NCI-H1930 (cell line): Measurements from ENCODE around the gene SEMA3F.
A peak's percentile ranks its signal among the peaks of the same experiment; 100 is the strongest.

Source experiments
- DNase-seq, 2 experiments: peaks; one replicate each; lab custom pipeline; 2025; lab: John Stamatoyannopoulos, UW

The SEMA3F gene

DNA sequence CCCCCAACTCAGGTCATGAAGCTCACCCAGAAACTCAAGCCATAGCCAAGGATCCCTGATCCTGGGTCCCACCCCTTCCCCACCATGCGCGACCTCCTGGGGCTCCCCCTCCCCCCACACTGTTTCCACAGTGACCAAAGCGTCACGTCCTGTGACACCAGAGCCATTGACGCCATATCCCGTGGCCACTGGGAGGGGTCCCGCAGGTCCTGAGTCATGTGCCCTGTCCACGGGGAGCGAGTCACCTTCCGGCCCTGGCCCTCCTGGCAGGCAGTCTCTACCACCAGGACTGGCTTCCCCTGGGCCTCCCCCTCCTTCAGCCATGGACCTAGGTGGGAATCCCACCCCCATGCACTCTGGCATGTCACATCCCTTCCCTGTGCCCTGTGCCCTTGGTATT is 15.6 kb downstream of the SEMA3F start:
- DNase-seq = no peak

DNA sequence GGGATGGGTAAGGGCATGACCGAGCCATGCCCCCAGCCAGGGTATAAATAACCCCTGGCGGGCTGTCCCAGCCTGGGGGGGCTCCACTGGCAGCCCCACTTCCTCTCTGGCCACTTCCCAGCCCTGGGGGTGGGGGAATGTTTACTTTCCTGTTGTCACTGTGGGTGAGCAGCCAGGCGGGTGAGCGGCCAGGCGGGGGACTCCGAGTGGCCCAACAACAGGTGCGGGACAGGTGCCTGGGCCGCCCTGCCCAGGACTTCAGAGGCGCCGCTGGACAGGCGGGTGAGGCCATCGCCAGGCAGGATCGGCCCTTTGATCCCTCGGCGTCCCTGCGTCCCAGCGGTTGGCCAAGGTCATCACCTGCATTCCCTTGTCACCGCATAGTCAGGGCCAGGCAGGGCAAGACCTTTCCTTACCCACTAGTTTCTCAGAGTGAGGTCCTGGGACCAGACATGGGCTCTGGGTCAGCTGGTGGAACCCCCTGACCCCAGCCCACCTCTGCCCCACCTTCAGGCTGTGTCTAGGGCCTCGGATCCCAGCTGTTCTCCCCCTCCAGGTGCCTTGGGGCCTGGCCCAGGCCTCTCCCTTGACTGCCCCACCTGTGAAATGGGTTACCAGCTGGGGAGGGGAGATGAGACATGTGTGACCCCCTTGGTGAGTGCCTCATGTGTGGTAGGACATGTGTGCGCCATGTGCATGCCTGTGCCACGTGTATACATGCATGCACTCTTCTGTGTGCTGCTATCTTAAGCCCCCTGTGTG is 16.6 kb downstream of the SEMA3F start:
- DNase-seq = no peak

DNA sequence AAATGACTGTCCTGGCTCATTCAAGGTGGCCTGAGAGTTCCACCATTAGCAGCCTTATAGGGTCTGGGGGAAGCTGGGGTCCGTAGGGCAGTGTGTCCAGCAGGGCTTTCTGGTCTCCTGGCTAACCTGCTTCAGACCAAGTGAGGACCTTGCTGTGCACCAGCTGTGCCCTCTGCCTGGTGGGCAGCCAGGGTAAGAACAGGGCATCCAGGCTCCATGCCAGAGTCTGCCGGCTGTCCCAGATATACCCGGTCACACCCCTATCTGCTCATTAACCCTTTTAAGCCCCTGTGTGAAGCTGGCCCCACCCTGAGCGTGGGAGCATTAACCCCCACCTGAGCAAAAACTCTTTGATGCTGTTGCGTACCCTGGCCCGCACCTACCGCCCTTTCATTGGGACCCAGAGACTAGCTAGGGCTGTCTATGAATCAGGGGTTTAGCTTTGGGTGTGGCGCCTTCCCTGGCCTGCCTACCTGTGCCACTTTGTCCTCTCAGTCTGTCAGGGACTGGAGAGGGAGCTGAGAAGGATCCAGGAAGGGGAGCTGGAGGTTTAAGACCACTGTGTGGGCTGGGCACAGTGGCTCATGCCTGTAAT is 17.6 kb downstream of the SEMA3F start:
- no peak for DNase-seq

DNA sequence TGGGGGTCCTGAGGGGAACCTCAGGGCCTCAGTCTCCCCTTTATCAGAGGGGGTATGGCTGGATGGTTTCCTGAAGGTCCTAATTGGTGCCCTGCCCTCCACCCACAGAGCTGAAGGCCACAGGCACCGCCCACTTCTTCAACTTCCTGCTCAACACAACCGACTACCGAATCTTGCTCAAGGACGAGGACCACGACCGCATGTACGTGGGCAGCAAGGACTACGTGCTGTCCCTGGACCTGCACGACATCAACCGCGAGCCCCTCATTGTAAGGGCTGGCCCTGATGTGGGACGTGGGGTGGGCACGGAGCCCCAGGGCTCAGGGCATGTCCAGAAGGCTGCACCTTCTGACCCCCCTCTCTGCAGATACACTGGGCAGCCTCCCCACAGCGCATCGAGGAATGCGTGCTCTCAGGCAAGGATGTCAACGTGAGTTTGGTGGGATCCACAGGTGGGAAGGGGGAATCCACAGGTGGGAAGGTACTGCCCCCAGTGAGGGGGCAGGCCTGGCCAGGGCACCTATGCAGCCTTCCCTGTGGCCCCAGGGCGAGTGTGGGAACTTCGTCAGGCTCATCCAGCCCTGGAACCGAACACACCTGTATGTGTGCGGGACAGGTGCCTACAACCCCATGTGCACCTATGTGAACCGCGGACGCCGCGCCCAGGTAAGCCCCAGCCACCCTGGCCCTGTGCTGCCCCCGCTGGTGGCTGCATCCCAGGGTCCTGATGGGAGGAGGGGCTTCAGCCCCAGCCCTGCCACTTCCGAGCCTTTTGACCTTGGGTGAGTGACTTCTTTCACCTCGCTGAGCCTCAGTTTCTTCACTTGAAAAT is 18.8 kb downstream of the SEMA3F start:
- DNase-seq = no peak

DNA sequence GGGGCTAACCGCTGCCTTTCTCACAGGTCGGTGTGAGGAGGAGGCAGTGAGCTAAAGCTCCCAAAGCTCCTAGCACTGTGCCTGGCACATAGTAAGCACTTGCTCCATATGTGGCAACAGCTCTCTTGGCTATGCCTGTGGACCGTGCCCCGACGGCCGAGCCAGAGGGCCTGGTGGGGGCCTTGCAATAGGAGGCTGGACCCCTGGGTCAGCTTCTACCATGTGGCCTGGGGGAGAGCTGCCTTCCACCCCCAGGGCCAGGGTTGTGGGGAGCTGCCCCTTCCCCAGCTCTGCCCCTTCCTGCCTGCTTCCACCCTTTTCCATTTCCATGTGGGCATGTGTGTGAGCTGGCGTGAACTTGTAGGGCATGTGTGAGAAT is 19.4 kb downstream of the SEMA3F start:
- no peak for DNase-seq

- no peak for DNase-seq
These were observed 19.9 kb downstream of the SEMA3F start for GRCh38 chr3:50174947-50175524.

GRCh38 chr3:50177346-50177745 is 22.2 kb downstream of the SEMA3F start:
- no peak for DNase-seq

- no peak for DNase-seq
These were observed 24.6 kb downstream of the SEMA3F start for GRCh38 chr3:50179710-50180109.

- DNase-seq = no peak
These were observed 26.9 kb downstream of the SEMA3F start for GRCh38 chr3:50181985-50182384.

DNA sequence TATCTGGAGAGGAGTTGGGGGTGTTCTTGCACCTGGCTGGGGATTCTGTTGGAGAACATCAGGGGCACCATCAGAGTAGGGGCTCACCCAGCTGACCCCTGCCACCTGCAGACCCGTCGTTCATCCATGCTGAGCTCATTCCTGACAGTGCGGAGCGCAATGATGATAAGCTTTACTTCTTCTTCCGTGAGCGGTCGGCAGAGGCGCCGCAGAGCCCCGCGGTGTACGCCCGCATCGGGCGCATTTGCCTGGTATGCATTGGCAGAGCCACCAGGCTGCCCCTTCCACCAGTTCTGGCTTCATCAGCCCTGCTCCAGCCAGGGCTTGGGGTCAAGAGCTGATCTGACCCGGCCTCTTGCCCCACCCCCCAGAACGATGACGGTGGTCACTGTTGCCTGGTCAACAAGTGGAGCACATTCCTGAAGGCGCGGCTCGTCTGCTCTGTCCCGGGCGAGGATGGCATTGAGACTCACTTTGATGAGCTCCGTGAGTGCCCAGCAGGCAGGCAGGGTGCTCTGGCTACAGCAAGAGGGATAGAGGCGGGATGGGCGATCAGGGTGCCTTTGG is 27.5 kb downstream of the SEMA3F start:
- DNase-seq = no peak

DNA sequence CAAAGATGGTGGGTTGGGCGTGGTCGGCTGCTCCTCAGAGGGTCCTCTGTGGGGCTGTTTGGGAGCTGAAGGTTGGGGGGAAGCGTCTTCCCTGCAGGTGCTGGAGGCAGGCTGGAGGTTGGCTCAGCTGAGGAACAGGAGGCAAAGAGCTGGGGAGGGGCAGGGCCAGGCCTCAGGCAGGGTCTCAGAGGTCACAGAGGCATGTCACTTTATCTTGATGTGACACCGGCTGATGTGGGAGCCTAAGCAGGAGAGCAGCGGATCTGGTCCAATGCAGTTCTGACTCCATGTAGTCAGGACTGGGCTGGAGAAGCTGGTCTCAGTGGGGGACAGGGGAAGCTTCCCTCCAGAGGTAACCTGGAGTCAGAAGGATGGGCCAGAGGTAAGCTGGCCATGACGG is 28.6 kb downstream of the SEMA3F start:
- no peak for DNase-seq

- no peak for DNase-seq
These were observed 29.3 kb downstream of the SEMA3F start for GRCh38 chr3:50184242-50184978.

GRCh38 chr3:50185230-50185629 is 30.1 kb downstream of the SEMA3F start:
- DNase-seq = no peak

- DNase-seq = no peak
These were observed 31.0 kb downstream of the SEMA3F start for GRCh38 chr3:50186096-50186495.

DNA sequence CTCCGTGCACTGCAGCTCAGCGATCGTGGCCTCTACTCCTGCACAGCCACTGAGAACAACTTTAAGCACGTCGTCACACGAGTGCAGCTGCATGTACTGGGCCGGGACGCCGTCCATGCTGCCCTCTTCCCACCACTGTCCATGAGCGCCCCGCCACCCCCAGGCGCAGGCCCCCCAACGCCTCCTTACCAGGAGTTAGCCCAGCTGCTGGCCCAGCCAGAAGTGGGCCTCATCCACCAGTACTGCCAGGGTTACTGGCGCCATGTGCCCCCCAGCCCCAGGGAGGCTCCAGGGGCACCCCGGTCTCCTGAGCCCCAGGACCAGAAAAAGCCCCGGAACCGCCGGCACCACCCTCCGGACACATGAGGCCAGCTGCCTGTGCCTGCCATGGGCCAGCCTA is 32.6 kb downstream of the SEMA3F start:
- DNase-seq = no peak

DNA sequence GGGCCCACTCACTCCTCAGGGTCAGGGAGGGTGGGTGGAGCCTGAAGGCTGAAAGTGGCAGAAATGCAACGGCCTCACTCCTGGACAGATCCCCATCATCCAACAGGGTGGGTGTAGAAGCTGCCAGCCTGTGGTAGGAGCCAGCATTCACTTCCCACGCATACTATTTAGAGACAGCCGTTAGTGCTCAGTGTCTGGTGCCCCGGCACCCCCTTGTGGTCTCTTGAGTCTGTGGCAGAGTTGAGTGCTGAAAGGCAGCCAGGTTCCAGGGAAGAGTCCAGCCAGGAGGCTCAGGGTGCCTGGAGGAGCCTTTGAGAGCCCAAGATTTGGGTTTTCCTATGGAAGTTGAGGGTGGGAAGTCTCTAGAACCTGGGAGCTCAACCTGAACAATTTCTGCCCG is 34.1 kb downstream of the SEMA3F start:
- peak in 1 of 2 experiments; percentile 31 for DNase-seq

- no peak for DNase-seq
These were observed 34.9 kb downstream of the SEMA3F start for GRCh38 chr3:50189989-50190388.

GRCh38 chr3:50190936-50191660 is 36.0 kb downstream of the SEMA3F start, which contains the start of gene GNAT1:
GNAT1 (plus strand) TSS chr3:50191610; CDS start chr3:50191726, 116 bp downstream.
- no peak for DNase-seq

- DNase-seq = no peak
These were observed 37.0 kb downstream of the SEMA3F start for GRCh38 chr3:50192124-50192523.

- DNase-seq = peak; percentile 31 to 62
These were observed 37.6 kb downstream of the SEMA3F start for GRCh38 chr3:50192689-50193141.

DNA sequence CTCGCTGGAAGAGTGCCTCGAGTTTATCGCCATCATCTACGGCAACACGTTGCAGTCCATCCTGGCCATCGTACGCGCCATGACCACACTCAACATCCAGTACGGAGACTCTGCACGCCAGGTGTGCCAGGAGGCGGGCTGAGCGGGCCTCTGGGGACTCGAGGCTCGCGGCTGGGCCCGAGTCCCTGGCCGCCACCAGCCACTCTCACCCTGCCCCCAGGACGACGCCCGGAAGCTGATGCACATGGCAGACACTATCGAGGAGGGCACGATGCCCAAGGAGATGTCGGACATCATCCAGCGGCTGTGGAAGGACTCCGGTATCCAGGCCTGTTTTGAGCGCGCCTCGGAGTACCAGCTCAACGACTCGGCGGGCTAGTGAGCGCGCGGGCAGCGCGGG is 38.2 kb downstream of the SEMA3F start:
- DNase-seq = no peak
